ENCODE data around the gene RGS6. TPM values are rescaled to one million over a fixed set of nuclear protein-coding genes. Genes with fewer than 3 reads are reported as not detected.
A peak's percentile ranks its signal among the peaks of the same experiment; 100 is the strongest.

The RGS6 gene
- total RNA-seq, 4 donors from 2014 or later, result 0.54 to 9.1 (median 3.3) TPM

DNA sequence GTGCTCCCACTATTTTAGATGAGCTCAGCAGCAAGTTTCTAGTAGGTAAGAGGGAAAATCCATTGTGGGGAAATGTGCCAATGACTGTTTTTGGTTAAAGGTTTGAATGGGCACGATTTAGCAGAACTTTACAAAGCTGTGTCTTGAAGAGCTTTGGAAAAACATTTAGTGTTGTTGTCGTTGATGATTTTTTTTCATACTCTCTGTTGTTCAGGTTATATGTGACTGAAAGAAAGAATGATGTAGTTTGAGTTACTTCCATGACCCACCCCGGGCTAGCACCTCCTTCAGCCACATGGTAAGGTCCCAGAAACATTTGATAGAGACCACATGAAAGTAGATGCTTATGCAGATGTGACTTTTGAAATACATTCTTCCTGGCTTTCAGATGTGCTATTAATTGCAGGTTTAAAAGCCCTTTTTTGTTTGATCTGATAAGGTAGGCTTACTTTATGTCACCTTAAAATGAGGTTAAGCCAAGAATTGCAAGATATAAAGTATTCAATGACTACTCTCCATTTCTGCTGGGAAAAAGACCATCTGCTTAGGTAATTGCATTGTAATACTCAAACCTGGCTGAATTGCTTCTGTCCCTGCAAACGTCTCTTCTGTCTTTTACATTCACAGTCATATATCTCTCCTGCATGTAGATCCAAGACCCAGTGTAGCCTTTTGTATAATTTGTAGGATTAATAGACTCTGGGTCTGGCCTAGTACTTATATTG lies 250.6 kb downstream of the RGS6 start:
- no peaks in the 10 kb centered on the region for H3K27me3 ChIP-seq
- H3K36me3 ChIP-seq, result no peaks in the 10 kb centered on the region
- TF ChIP-seq POLR2A (IDR thresholded peaks at IDR 0.05), result no peak
- TF ChIP-seq, protein P1, sequence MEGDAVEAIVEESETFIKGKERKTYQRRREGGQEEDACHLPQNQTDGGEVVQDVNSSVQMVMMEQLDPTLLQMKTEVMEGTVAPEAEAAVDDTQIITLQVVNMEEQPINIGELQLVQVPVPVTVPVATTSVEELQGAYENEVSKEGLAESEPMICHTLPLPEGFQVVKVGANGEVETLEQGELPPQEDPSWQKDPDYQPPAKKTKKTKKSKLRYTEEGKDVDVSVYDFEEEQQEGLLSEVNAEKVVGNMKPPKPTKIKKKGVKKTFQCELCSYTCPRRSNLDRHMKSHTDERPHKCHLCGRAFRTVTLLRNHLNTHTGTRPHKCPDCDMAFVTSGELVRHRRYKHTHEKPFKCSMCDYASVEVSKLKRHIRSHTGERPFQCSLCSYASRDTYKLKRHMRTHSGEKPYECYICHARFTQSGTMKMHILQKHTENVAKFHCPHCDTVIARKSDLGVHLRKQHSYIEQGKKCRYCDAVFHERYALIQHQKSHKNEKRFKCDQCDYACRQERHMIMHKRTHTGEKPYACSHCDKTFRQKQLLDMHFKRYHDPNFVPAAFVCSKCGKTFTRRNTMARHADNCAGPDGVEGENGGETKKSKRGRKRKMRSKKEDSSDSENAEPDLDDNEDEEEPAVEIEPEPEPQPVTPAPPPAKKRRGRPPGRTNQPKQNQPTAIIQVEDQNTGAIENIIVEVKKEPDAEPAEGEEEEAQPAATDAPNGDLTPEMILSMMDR (IDR thresholded peaks at IDR 0.05), result no peak
- H3K9me3 ChIP-seq, result peaks cover 0 to 3% (median 0%) of the 10 kb centered on the region in 4 donors
- H3K4me3 ChIP-seq, result no peak overlapping the region
- no peaks in the 10 kb centered on the region for H3K4me1 ChIP-seq
- no peak for DNase-seq
- H3K27ac ChIP-seq, result no peak overlapping the region

DNA sequence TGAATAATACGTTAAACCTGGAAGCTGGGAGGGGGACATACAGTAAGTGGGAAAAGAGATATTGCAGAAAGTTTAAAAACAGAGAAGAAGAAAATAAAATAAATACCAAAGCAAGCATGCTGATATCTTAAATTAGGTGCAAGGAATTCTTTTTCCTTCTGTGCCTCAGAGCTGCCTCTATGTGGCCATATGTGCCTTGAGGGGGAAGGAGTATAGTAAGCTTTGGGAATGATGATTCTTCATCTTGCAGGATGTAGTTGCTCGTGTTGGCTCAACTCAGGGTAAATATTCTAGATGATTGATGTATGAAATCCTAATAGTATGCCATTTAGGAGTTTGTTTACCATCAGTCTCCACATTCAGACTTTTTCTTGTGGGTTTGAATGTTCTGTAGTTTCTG lies 251.4 kb downstream of the RGS6 start:
- H3K27ac ChIP-seq, result no peak overlapping the region
- no peaks in the 10 kb centered on the region for H3K27me3 ChIP-seq
- TF ChIP-seq POLR2A (IDR thresholded peaks at IDR 0.05), result no peak
- TF ChIP-seq, protein P1 (IDR thresholded peaks at IDR 0.05), result no peak
- no peak for DNase-seq
- no peaks in the 10 kb centered on the region for H3K36me3 ChIP-seq
- H3K4me3 ChIP-seq, result no peak overlapping the region
- H3K9me3 ChIP-seq, result peaks cover 0 to 3% (median 0%) of the 10 kb centered on the region in 4 donors
- H3K4me1 ChIP-seq, result no peaks in the 10 kb centered on the region

DNA sequence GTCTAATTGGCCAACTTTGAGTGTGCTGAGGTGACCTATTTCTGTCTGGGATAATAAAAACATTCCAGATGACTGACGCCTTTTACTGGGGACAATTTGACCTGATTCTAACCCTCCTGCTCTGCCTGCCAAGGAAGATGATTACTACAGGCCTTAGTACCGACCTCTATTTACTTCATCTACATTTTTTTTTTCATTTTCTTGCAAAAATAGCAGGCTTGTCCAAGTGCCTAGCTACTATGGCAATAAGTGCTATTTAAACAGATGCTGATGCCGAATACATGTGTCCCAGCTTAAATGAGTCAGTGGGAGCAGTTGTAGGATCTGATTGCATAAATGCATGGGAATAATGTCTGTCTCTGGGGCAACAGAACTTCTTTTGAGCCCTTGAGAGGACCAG lies 254.3 kb downstream of the RGS6 start:
- H3K27me3 ChIP-seq, result no peaks in the 10 kb centered on the region
- TF ChIP-seq, protein P1 (IDR thresholded peaks at IDR 0.05), result no peak
- TF ChIP-seq POLR2A (IDR thresholded peaks at IDR 0.05), result no peak
- H3K27ac ChIP-seq, result peak overlapping the region in 1 of 4 donors; percentile 49
- H3K9me3 ChIP-seq, result no peaks in the 10 kb centered on the region
- H3K36me3 ChIP-seq, result no peaks in the 10 kb centered on the region
- no peaks in the 10 kb centered on the region for H3K4me1 ChIP-seq
- no peak overlapping the region for H3K4me3 ChIP-seq
- DNase-seq, result peak in 1 of 3 donors; percentile 49

DNA sequence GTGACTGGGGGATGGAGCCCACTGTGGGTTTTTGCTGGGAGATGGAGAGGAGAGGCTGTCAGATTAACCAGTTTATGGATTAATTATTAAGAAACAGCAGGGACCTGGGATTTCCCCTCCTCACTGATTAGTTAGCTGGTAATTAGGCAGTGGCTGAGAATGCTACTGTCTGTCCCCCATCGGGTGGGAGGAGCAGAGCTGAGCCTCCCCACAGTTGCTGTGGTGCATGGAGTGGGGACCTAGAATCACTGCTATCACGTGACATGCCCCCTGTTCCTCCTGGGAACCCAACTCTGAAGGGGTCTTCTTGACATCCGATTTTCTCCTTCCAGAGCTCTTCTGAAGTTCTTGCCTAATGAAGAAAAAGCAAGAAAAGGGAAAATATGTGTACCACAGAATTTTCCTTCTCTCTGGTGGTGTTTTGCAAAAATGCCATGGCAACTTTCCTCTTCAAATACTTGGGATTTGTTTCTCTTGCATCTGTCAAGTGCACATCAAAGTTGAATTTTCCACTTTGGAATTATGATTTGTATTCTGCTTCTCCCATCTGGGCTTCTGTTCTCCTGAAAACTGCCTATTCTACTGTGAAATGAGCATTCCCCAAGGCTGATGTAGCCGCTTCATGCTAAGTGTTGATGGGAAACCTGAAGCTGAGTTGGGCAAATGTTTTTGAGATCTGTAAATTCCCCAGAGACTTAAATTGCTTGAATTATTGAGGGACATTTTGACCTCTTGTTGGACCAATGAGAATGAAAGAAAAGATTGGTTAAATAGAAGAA lies 264.2 kb downstream of the RGS6 start:
- Histone ChIP-seq H3K27me3 (no peaks in the 10 kb centered on the region), H3K27ac (no peak overlapping the region), H3K9me3 (no peaks in the 10 kb centered on the region), H3K4me3 (no peak overlapping the region), H3K36me3 (no peaks in the 10 kb centered on the region), H3K4me1 (no peaks in the 10 kb centered on the region)
- no peak for DNase-seq
- TF ChIP-seq POLR2A (IDR thresholded peaks at IDR 0.05), result no peak
- TF ChIP-seq, protein P1 (IDR thresholded peaks at IDR 0.05), result no peak

DNA sequence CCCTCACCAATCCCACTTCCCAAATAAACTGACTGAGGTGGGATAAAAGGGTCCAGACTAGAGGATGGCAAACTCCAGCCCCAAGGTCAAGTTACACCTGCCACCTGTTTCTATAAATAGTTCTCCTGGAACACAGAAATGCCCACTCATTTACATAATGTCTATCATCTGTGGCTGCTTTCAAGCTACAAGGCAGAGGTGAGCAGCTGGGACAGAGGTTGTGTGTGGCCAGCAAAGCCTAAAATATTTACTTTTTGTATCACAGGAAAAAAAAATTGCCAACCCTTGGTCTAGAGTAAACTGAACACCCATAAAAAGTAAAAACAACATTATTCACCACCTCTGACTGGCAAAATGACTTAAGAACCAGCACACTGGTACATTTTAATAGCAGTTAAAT lies 269.4 kb downstream of the RGS6 start:
- H3K9me3 ChIP-seq, result no peaks in the 10 kb centered on the region
- H3K27ac ChIP-seq, result no peak overlapping the region
- no peaks in the 10 kb centered on the region for H3K36me3 ChIP-seq
- H3K27me3 ChIP-seq, result no peaks in the 10 kb centered on the region
- no peak for TF ChIP-seq POLR2A (IDR thresholded peaks at IDR 0.05)
- TF ChIP-seq, protein P1 (IDR thresholded peaks at IDR 0.05), result no peak
- DNase-seq, result no peak
- H3K4me1 ChIP-seq, result no peaks in the 10 kb centered on the region
- no peak overlapping the region for H3K4me3 ChIP-seq
